HUDEP-2 (cell line): ENCODE measurements around the gene PRELP.
"Not testable (repeated sequence)": the region's sequence is repeated elsewhere in the genome, so short reads cannot be mapped to it uniquely, and the experiment has no call there.

ENCODE experiments used
- DNase-seq, 76 experiments: peaks; one replicate each; lab custom pipeline; 2025; ENCODE audit not compliant: unreplicated experiment in 76 of 76; lab: John Stamatoyannopoulos, UW

The PRELP gene

DNA sequence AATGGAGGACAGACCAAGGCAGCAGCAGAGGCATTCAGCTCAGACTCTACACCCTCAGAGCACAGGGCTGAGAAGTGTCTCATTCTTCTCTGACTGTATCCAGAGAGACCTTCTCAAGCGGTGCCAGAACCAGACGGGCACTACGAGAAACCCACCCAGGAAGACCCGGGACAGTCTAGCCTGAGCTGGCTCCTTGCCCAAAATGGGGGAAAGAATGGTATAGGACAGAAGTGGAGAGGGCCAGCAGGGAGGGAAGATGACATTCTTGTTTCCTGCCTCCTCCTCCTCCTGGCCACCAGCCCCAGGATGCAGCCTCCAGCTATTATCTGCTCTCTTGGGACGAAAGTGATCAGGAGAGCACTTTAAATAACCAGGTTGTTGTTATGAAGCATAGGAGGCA lies 22.6 kb upstream of the PRELP start:
- no peak for DNase-seq

- DNase-seq: no peak
Observed at GRCh38 chr1:203453616-203454015, 22.0 kb upstream of the PRELP start.

DNA sequence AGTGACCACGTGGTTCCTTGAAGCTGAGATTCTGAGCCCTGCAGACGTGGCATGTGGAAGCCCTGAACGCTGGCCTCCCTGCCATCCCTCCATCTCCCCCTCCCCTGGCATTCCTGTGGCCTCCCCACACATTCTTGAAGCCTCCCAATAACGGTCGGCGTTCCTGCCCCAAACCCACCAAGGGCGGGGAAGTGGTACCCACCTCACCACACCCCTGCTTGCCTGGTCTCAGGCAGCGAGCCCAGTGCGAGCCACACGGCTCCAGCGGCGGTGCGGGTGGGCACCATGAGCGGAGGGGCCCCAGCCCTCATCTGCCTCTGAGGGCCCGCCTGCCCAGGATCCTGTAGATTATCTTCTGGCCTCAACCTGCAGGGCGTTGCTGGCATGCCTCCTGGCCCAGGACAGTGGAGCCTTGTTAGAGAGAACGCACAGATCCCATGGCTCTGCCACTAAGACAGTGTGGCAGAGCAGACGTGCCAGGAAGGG lies 20.6 kb upstream of the PRELP start:
- DNase-seq: no peak

GRCh38 chr1:203455706-203456105 lies 19.9 kb upstream of the PRELP start:
- DNase-seq: no peak

- no peak for DNase-seq
Observed at GRCh38 chr1:203456577-203456976, 19.0 kb upstream of the PRELP start.

DNA sequence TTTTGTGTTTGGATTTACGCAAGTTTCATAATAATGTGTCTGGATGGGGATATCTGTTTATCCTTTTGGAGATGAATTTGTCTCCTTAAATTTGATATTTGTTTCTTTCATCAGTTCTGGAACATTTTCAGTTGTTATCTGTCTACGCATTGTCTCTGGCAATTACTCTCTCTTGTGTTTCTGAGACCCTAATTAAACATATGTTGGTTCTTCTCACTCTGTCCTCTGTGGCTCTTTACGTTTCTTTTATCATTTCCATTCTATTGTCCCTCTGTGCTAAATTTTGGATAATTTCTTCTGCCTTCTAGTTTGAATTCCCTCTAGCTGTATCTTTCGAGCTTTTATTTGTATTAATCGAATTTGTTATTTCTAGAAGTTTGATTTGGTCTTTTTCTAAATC lies 17.5 kb upstream of the PRELP start:
- no peak for DNase-seq

DNA sequence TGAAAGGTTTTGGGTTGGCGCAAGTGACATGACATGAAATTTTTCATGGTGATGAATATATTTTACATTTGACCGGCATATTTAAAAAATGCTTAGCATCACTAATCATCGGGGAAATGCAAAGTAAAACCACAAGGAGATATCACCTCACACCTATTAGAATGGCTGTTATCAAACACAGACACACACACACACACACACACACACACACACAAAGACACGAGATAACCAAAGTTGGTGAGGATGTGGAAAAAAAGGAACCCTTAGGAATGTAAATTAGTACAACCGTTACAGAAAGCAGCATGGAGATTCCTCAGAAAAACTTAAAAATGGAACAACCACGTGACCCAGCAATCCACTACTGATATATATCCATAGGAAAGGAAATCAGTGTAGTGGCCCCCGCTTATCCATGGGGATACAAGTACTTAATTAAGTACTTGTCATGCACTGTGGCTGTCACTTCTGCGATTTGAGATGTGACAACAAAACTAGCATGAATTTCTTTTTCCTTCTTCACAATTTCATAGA lies 15.9 kb upstream of the PRELP start:
- DNase-seq: no peak

DNA sequence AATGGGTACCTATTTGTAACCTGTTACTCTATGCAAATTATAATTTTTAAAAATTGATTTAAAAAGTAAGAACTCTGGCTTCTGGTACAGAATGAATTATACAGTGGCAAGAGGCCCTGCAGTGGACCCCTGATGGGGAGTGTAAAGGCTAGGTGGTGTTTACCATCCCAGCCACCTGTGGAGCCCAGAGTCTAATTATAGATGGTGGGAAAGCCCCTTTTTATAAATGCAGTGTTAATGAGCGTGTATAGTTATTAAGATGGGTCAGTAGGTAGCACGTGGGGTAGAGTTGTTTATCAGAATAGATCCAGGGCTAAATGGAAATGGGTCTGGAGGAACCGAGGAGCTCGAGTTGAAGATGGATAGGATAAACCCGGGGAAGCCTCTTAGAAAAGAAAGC lies 13.9 kb upstream of the PRELP start:
- no peak for DNase-seq

DNA sequence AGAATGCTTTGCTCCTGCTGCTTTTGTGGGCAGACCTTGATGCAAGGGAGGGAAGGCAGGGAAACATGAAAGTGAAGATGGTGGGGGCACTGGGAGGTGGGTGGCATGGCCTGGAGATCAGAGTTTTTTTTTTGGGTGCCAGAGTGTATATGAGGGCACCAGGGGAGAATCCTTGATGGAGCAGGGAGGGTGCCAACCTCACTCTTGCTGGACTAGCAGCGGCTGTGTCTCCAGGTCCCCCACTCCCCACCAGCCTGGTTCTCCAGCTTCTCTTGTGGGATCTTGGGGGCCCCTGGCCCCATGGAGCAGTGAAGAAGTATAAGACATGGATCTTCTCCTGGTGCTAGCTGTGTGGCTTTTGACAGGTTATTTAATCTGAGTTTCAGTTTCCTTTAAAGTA lies 13.5 kb upstream of the PRELP start:
- DNase-seq: no peak

DNA sequence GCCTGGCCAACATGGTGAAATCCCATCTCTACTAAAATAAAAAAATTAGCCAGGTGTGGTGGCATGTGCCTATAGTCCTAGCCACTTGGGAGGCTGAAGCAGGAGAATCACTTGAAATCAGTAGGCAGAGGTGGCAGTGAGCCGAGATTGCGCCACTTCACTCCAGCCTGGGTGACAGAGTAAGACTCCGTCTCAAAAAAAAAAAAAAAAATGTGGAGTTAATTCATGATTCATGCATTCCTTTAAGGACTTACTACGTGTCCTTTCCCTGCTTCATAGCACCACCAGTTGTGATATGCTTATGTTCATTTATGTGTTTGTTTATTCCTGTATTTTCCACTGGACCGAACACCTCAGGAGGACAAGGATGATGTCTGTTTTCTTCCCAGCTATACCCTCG lies 12.7 kb upstream of the PRELP start:
- no peak for DNase-seq

DNA sequence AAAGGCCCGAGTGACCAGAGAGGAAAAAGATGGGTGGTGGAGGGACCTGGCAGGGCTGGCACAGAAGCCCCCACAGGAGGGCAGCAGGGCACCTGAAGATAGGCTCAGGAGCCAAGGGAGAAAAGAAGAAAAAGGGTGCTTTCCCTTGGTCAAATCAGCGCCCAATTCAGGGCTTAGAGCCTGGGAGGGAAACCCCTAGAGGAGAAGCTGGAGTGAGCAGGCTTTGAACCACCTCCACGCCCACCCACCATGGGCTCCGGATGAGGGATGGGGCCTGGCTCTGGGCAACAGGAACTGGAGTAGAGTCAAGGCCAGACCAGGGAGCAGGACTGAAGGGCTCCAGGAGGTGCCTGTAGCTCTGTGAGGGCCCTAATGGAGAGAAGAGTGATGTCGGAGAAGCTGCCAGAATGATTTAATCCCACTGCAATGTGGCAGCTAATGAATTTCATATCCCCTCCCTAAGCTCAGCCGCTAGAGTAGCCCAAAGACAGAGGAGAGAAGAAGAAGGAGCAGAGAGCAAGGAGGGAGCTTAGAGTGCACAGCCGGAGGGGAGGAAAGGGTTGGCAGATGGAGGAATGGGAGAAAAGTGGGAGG lies 12.0 kb upstream of the PRELP start:
- DNase-seq: no peak

DNA sequence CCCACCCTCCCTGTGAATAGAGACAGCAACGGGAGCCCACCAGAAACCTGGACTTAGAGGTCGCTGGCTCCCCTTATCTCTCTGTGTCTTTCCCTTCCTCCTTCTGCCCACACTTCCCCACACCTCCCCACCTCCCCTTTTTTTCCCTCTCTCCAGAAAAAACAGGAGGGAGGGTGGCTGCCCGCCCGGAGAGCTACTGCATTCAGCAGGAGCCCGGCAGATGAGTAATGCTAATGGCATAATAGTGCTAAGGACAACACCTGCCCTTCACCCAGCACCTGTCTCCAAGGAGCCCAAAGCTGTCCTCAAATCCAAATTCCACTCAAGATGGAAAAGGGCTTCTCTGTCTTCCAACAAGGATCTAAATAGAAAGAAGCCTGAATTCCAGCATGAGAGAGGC lies 11.4 kb upstream of the PRELP start:
- no peak for DNase-seq

DNA sequence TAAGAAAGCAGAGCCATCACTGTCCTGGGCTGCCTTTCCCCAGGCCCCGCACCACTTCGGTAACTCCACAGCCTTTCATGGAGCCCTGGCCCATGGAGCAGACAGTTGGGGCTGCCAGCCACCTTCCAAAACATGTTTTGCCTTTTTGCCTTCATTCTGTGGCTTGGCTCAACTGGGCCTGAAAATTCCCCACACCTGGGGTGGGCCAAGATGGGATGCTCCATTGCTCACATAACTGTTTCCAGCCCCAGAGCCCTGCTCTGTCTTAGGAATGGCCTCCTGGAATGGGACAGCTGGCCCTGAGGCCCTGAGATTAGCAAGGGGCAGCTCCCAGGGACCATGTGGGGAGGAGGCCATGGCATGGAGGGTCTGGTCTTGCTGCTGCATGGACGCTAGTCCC lies 10.9 kb upstream of the PRELP start:
- no peak for DNase-seq

DNA sequence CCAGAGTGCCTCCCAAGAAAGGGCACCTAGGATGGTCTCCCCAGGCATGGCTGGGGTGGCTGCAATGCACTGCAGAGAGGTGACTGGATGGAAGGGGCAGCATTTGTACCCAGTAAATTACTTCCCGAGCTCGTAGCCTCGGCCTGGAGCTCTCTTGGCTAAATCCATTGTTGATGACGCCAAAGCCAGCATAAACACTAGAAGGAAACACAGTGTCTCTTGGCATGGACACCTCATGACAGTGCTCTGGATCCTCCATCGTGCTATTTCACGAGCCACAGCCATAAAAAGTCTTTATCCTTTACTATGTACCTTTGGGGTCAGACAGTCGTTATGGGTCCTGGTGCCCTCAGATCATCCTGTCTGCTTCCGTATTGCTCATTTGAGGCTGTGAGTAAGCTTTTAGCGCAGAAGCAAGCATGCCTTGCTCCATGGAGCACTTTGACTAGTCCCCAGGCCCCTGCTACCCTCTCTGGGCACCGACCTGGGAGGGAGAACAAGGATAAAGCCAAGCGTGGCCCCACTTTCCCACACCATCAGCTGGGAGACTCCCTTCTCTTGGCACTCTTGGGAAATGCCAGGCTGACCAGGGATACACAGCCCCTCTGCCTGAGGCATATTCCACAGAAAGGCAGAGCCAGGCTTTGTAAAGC lies 10.3 kb upstream of the PRELP start:
- DNase-seq: no peak

- DNase-seq: no peak
Observed at GRCh38 chr1:203465948-203466347, 9.7 kb upstream of the PRELP start.

GRCh38 chr1:203466906-203467549 lies 8.6 kb upstream of the PRELP start:
- DNase-seq: not testable (repeated sequence)

DNA sequence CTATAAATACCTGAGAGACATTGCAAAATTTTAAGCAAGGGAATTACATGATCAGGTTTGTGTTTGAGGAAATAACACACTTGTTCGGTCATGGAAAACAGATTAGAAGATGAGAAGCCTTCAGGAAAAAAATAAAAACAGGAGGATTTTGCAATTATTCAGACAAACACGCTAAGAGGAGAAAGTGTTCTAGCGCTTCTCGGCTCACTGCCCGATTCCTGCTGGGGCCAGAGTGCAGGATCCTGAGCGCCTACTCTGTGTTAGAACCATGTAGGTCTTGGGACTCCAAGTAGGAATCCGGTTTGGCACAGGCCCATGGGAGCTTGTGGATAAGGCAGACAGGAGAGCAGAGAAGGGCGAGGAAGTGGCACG lies 8.1 kb upstream of the PRELP start:
- DNase-seq: no peak

DNA sequence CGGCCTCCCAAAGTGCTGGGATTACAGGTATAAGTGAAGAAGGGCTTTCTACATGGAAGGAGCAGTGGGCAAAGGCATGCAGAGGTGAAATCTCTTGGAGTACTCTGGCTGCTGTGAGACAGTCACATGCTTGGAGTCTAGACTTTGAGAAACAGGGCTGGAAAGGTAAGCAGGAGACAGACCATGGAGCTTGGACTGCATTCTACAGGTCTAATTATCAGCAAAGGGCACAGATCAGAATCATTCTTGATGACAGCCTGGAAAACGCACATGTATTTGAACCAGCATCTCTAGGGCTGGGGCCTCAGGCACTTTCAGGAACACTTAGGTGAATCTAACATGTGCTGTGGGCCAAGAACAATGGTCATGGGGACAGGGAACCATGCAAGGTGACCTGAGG lies 7.3 kb upstream of the PRELP start:
- no peak for DNase-seq

DNA sequence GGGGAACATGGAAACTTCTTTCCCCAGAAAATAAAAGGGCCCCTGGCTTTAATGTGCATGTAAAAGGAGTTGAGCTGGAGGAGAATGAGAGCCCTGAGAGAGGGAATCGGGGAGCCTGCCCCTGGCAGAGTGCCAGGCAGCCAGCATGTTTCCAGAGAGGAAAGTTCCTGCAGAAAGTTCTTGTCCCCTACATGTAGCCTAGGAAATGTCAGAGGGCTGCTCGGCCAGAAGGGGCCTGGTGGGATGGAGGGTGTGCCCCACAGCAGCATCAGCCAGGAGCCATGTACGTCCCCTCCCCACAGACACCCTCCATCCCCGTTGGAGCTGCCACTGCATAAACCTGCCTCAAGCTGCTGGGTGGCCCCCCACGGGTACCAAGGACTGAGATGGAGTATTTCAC lies 5.4 kb upstream of the PRELP start:
- no peak for DNase-seq

DNA sequence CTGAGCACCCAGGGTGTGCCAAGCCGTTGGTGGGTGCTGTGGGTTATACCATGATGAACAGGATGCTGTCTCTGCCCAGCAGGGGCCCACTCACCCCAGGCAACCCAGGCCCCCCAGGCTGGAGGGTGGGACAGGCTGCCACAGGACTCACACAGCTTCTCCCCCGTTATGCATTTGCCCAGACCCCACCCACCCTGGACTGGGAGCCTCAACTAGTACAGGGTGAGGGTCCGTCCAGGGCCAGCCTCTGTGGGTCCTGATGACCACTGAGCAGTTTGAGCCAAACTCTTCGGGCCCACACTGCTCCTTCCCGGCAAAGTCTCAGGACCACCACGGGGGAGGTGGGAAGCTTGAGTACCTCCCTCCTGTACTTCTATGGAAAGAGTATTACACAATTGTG lies 3.8 kb upstream of the PRELP start:
- DNase-seq: no peak

GRCh38 chr1:203473281-203473680 lies 2.3 kb upstream of the PRELP start:
- no peak for DNase-seq

- no peak for DNase-seq
Observed at GRCh38 chr1:203473781-203474305, 1.8 kb upstream of the PRELP start.
